ENCODE results near the gene FOXP1. TPM values are rescaled to one million over a fixed set of nuclear protein-coding genes. Genes with fewer than 3 reads are reported as not detected.
A peak's percentile ranks its signal among the peaks of the same experiment; 100 is the strongest.

The FOXP1 gene
- total and polyA plus RNA-seq, 9 of the 15 experiments (the other 6 are each of a cell fraction or from before 2014, with no cell fraction given): 7.7 to 34.5 (median 13.7) TPM

GRCh38 chr3:71512000-71512399 is 71.5 kb downstream of the FOXP1 start (continued):
- 0 out of 2 replicates have a peak, but pooled peaks have one; percentile 20 for TF ChIP-seq ATF7 (IDR thresholded peaks at IDR 0.05)
- TF ChIP-seq NELFE (IDR thresholded peaks at IDR 0.05; ENCODE audit: insufficient read depth, insufficient read length): no peak
- TF ChIP-seq POLR2G (IDR thresholded peaks at IDR 0.05; ENCODE audit: low read depth, low read length): no peak
- no peak for TF ChIP-seq RBM22 (IDR thresholded peaks at IDR 0.05; ENCODE audit: low read depth, low read length, poor library complexity, severe bottlenecking)
- no peak for TF ChIP-seq ZNF707 (CRISPR knock-in tag; conservative IDR thresholded peaks at IDR 0.05)
- peak; percentile 65; the same call in 1 of the 2 replicates for TF ChIP-seq CTBP1 (IDR thresholded peaks at IDR 0.05; ENCODE audit: borderline replicate concordance)
- TF ChIP-seq FOXP1 (CRISPR knock-in tag; IDR thresholded peaks at IDR 0.05): no peak
- TF ChIP-seq HOMEZ (CRISPR knock-in tag; IDR thresholded peaks at IDR 0.05): no peak
- no peak for TF ChIP-seq TAF7 (tag; IDR thresholded peaks at IDR 0.05)
- no peak for TF ChIP-seq ATF3 (IDR thresholded peaks at IDR 0.05)
- no peak for TF ChIP-seq ATF3 (CRISPR knock-in tag; conservative IDR thresholded peaks at IDR 0.05)
- TF ChIP-seq NR2C2 (CRISPR knock-in tag; IDR thresholded peaks at IDR 0.05): no peak
- peak; percentile 43; the same call in 1 of the 2 replicates for TF ChIP-seq NR2C2 (tag; IDR thresholded peaks at IDR 0.05)
- no peak for TF ChIP-seq ZNF57 (CRISPR knock-in tag; IDR thresholded peaks at IDR 0.05)
- TF ChIP-seq RAD51 (IDR thresholded peaks at IDR 0.05; ENCODE audit: borderline replicate concordance, low read depth): no peak
- no peak for TF ChIP-seq TCF7L2 (IDR thresholded peaks at IDR 0.05; ENCODE audit: low read depth, low read length)
- TF ChIP-seq SNIP1 (IDR thresholded peaks at IDR 0.05; ENCODE audit: low read depth): no peak
- TF ChIP-seq JUND (IDR thresholded peaks at IDR 0.05; ENCODE audit: borderline replicate concordance, low read depth, low read length): 0 out of 2 replicates have a peak, but pooled peaks have one; percentile 4
- TF ChIP-seq JUND (tag; IDR thresholded peaks at IDR 0.05; ENCODE audit: borderline replicate concordance, low read depth, low read length): no peak; the same call in 2 of the 3 replicates
- no peak for TF ChIP-seq JUN (IDR thresholded peaks at IDR 0.05; ENCODE audit: borderline replicate concordance, low read depth, low read length)
- no peak for TF ChIP-seq JUN (CRISPR knock-in tag; IDR thresholded peaks at IDR 0.05; ENCODE audit: borderline replicate concordance)
